ENCODE results near the gene TOX2.
A peak's percentile ranks its signal among the peaks of the same experiment; 100 is the strongest.

TOX2 gene

GRCh38 chr20:43916073-43916880 lies 1.6 kb downstream of the TOX2 start:
- DNase-seq = peak; percentile 8

- peak; percentile 11 for DNase-seq
These were observed 2.3 kb downstream of the TOX2 start for GRCh38 chr20:43916881-43917371.

DNA sequence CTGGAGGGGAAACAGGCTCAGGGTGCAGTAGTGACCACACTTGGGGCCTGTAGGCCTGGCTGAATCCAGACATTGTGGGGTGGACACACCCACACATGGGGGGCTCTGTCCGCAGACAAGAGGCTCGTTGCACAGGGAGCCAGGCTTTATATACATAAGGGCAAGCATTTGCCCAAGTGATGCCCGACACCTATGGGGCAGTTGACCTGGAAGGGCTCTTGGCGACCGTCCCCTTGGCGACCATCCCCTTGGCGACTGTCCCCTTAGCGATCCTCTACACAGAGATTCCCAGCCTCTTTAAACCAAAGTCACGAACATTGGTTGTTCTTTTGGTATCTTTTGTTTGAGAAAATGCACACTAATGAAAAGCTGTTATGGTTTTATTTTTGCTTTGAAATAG lies 2.7 kb downstream of the TOX2 start:
- no peak for DNase-seq

DNA sequence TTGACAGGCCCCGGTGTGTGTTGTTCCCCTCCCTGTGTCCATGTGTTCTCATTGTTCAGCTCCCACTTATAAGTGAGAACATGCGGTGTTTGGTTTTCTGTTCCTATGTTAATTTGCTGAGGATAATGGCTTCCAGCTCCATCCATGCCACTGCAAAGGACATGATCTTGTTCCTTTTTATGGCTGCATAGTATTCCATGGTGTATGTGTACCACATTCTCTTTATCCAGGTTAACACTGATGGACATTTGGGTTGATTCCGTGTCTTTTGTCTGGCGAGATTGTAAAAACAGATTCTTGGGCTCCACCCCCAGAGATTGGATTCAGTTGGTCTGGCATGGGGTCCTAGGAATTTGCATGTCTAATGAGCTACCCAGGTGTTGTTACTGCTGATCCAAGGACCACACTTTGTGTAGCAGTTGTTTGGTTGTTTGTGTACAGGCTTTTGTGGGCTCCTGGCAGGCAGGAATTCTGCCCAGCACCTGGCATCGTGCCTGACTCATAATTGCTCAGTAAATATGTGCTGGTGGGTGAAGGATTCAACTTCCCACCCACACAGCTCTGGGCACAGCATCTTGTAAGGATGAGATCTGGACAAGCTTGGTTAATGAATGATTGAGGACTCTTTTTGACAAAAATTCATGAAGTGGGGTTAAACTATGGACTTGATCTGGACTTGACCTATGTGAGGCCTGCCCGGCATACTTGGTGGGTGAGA lies 5.2 kb downstream of the TOX2 start:
- no peak for DNase-seq

GRCh38 chr20:43920797-43921196 lies 6.1 kb downstream of the TOX2 start:
- no peak for DNase-seq

GRCh38 chr20:43921227-43921780 lies 6.7 kb downstream of the TOX2 start:
- DNase-seq = no peak

DNA sequence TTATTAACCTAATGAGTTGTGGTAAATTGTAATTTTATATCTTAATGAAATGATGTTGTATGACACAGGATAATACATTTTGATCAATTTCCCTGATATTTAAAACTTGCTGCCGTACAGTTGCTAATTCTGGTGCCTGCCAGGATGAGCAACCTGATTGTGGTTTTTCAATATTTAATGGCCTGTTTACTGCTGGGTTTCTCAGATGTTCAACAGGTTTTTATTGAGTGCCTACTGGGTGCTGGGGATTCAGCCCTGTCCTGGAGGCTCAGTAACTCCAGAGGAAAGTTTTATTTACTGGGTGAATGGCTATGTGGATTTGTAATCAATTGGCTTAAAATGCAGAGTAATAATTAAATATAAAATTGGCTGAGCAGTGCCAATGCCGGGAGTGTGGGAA lies 8.0 kb downstream of the TOX2 start:
- DNase-seq = no peak

- no peak for DNase-seq
These were observed 8.7 kb downstream of the TOX2 start for GRCh38 chr20:43923322-43923721.

GRCh38 chr20:43923917-43924316 lies 9.3 kb downstream of the TOX2 start:
- no peak for DNase-seq

- peak; percentile 70 for DNase-seq
These were observed 10.6 kb downstream of the TOX2 start for GRCh38 chr20:43925215-43925614.

DNA sequence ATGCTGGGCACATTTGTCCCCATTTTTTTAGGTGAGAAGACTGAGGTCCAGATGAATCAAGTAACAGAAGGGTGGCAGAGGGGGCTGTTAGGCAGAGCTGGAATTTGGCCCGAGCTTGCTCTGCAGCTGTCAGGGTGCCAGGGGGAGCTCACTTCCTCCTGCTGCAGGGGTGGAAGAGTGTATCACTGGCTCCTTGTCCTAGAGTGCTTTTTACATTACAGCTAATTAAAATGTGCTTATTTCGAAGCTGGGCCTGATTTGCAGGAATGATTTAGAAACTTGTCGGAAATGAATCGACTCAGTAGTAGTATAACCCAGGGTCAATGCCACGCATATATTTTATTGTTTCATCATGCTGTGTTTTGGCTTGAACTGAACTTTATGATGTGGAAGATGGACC lies 11.1 kb downstream of the TOX2 start:
- no peak for DNase-seq

DNA sequence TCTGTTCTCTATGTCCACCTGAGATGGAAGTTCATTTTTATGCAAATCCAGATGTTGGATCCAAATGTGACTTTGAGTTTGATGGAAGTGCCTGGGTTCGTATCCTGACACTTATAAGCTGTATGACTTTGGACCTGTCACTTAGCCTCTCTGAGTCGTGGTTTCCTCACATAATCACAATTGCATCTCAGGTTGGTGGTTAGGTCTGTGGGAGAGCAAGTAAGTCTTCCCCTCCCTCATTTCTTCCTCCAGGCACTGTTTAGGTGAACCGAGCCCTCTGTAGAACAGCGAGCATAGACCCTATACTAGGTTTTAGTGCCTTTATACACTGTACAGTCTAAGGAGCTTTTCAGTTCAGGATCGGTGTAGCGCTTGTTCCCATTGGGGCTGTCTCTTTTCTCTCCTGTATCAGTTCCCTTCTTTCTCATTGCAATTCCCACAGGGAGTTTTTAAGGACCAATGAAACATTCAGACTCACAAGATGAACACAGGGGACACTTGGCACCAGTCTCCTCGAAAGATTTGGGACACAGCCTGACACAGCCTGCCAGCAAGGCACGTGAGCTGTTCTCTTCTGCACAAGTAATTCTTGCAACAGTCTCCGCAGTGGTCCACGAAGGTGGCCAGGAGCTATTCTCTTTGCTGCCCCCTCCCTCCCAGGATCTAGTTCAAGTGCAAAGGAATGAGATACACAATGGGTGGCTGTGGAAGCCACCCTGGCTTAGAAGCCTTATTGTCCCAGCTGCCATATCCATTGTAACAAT lies 11.8 kb downstream of the TOX2 start:
- DNase-seq = no peak

GRCh38 chr20:43931976-43932375 lies 17.3 kb downstream of the TOX2 start:
- no peak for DNase-seq

GRCh38 chr20:43934833-43935232 lies 20.2 kb downstream of the TOX2 start:
- DNase-seq = no peak

DNA sequence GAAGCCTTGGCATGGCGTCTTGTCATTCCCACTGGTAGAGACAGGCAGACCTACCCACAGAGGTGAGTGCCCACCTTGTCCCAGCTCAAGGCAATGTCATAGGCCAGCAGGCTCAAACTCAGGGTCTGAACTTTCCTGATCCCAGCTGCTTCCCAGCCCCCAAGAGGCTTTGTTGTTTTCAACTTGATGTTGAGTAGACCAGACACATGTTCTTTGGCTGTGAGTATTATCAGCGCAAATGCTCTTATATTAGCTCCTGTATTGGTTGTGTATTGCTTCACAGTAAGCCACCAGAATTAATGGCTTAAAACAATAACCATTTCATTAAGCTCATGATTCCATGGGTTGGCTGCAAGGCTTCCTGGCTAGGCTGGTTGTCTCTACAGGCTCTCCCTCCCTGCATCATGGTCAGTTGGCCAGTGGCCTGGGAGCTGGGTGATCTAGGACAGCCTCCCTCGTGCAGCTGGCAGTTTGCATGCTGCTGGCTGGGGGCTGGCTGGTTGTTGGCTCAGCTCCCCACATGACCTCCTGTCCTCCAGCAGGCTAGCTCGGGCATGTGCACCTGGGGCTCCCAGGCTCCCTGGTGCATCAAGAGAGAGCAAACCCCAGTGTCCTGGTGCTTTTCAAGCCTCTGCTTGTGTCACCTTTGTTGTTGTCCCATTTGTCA lies 21.6 kb downstream of the TOX2 start:
- DNase-seq = no peak

- no peak for DNase-seq
These were observed 22.2 kb downstream of the TOX2 start for GRCh38 chr20:43936805-43937204.

- DNase-seq = no peak
These were observed 22.9 kb downstream of the TOX2 start for GRCh38 chr20:43937591-43937990.

- no peak for DNase-seq
These were observed 23.5 kb downstream of the TOX2 start for GRCh38 chr20:43938017-43938655.

DNA sequence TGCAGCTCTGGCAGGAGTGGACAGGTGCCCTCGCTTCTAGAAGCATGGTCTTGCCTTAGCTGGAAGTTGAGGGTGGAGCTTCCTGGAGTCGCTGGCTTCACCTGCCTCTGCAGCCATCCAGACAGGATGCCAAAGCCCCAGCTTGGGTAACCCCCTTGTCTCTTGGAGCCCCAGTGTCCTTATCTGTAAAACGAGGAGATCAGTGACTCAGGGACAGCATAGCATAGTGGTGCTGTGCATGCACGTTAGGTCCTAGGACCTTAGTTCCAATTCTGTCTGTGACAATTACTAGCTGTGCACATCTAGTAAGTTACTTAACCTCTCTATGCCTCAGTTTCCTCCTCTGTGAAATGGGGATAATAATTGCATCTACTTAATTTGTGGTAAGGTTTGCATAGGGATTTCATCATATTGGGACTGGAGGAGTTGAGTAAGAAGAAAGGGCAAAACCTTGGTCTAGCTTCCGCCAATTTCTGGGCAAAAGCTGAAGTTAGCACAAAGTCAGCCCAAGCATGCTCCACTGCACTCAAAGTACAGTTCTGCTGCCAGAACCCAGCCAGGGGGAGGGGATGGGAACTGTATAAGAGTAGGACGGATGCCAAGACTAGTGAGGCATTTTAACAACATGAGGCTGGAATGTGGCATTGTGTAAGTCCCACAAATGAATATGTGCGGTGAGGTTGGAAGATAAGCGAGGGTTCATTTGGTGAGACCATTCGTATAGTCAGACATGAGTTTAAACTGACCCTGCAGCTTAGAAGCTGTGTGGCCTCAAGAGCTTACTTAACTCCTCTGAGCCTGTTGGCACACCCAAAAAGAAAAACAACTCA lies 24.5 kb downstream of the TOX2 start:
- no peak for DNase-seq

DNA sequence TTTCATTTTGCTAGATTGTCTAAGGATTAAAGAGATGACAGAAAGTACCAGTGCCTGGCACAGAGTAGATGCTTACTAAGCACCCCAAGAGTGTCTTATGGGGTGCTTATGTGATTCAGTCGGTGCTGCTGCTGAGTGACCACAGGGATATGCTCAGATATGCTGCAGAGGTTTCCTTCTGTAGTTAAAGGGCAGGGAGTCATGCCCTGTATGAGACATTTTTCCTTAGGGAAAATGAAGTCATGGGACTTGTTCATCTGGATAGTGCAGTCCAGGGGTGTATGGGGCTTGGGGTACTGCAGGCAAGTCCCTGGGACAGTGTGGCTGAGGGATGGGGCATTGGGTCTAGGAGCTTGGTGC lies 25.1 kb downstream of the TOX2 start:
- no peak for DNase-seq

DNA sequence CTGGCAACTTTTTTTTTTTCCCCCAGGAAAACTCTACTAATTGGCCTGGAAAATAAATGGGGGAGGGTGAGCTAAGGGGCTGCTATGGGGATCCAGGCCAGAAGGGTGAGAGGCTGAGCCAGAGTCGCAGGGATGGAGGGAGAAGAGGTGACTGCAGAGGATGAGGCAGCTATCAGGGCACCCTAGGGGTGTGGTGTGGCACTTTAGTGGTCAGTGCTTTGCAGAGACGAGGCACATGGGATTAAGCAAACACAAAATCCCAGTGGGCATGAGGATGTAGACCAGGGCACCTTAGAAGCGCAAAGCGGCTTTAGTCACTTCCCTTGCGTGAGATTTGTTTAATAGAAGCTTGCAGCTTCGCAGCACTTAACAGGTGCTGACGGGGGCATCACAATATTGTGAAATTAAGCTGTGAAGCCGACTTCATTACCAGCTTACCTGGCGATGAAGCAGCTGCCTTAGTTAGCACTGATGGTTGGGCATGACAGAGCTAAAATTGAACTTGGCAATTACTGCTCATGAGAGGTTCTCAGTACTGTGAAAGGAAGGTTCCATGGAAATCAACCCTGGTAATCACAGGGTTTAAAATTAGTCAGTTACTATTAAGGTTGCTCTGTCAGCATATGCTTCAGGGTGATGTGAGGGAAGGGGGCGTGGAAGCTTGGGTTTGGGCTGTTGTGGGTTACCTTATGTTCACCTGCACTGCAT lies 26.0 kb downstream of the TOX2 start:
- DNase-seq = no peak

Data from stimulated activated CD4-positive, alpha-beta T cell treated with anti-CD3 and anti-CD28 coated beads, Interleukin-4, amount 100 ng/mL, for 1 hour (primary cell).